Measurements from ENCODE around the gene SIRT7. TPM values are rescaled to one million over a fixed set of nuclear protein-coding genes. Genes with fewer than 3 reads are reported as not detected.
A peak's percentile ranks its signal among the peaks of the same experiment; 100 is the strongest.

Gene SIRT7
- total RNA-seq, 4 donors from 2014 or later = 52.6 to 81.0 (median 60.7) TPM

DNA sequence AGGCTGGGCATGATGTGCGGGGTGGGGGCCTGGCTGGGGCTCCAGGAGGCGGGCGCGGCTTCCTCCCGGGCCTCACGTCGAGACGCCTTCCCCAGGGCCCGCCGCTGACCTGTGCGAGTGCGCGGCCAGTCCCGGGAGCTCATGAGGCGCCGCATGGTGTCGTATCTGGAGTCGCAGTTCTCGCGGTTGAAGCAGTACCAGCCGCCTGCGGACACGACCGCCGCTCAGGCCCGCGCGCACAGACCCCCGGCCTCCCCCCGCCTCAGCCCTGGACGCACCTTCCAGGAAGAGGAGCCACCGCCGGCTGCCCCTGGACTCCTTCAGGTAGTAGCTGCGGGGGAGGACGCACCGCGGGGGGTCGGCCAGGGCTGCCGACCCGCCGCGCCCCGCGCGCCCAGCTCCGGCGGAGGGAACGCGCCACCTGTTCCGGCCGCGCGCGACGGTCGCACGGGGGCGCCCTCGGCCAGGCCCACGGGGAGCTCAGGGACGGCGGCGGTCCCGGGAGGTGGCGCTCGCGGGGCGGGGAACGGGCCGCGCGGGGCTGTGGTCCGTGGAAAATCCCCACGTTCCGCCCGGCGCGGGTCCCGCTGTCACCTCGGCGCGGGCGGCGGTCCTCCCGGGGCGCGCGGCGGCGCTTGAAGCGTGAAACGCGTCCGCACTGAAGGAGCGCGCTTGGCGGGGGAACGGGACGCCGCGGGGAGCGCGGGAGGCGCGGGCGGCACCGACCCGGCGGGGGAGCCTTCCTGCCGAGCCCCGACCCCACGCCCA, 41.6 kb upstream of the SIRT7 start:
- Histone ChIP-seq H3K36me3 (no peaks in the 10 kb centered on the region), H3K4me1 (peaks cover 12 to 44% (median 32%) of the 10 kb centered on the region in 3 donors), H3K27me3 (peaks cover 17 to 95% (median 24%) of the 10 kb centered on the region in 4 donors), H3K9me3 (no peaks in the 10 kb centered on the region), H3K4me3 (peak overlapping the region; percentile 29 to 72 (median 42)), H3K27ac (no peak overlapping the region)
- intact Hi-C loops (cut with DNase I) = loop anchor here (2.0 to 10.0 kb wide), 2 partner anchors 63 to 195 kb away; partner anchors contain the start of genes CENPX and LRRC45
- no peak for DNase-seq
- no CpG with 5 or more reads among the region's 112 CpGs for whole genome bisulfite sequencing, 2 donors
- TF ChIP-seq, protein P1, sequence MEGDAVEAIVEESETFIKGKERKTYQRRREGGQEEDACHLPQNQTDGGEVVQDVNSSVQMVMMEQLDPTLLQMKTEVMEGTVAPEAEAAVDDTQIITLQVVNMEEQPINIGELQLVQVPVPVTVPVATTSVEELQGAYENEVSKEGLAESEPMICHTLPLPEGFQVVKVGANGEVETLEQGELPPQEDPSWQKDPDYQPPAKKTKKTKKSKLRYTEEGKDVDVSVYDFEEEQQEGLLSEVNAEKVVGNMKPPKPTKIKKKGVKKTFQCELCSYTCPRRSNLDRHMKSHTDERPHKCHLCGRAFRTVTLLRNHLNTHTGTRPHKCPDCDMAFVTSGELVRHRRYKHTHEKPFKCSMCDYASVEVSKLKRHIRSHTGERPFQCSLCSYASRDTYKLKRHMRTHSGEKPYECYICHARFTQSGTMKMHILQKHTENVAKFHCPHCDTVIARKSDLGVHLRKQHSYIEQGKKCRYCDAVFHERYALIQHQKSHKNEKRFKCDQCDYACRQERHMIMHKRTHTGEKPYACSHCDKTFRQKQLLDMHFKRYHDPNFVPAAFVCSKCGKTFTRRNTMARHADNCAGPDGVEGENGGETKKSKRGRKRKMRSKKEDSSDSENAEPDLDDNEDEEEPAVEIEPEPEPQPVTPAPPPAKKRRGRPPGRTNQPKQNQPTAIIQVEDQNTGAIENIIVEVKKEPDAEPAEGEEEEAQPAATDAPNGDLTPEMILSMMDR (IDR thresholded peaks at IDR 0.05) = peak; percentile 30 to 99 (median 96)
- no peak for TF ChIP-seq POLR2A (IDR thresholded peaks at IDR 0.05)

DNA sequence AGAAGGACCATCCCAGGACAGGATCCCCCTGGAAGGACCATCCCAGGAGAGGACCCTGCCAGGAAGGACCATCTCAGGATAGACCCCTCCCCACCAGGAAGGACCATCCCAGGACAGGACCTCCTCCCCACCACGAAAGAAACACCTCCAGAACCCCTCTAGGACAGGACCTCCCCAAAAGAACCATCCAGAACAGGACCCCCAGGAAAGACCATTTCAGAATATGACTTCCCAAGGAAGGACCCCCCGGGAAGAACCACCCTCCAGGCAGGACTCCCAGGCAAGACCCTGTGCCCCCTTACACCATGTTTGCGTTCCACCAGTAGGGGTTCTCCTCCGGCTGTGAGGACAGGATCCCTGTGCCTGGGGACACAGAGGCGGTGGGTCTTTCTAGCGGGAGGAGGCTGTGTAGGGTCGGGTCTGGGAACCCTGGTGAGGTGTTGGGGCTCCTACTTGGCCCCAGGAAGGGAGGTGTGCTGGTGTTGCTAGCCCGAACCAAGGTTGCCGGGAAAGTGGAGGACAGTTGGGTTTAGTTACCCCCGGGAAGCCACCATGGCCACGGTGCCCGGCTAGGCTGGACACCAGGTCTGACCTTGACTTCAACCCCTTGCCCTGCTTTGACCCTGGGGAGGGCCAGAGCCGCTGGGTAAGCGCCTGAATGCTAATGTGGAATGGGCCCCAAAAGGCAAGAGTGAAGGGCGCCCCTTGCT, 40.8 kb upstream of the SIRT7 start:
- H3K36me3 ChIP-seq = no peaks in the 10 kb centered on the region
- intact Hi-C loops (cut with DNase I) = loop anchor here (2.0 to 10.0 kb wide), 2 partner anchors 64 to 196 kb away; partner anchors contain the start of genes CENPX and LRRC45
- WGBS, 2 donors = 56 to 68% methylated on average over 3 to 5 of the region's 15 CpGs
- H3K27ac ChIP-seq = no peak overlapping the region
- H3K27me3 ChIP-seq = peaks cover 17 to 95% (median 24%) of the 10 kb centered on the region in 4 donors
- TF ChIP-seq, protein P1 (IDR thresholded peaks at IDR 0.05) = no peak
- TF ChIP-seq POLR2A (IDR thresholded peaks at IDR 0.05) = no peak
- H3K4me3 ChIP-seq = peak overlapping the region in 2 of 4 donors; percentile 45 to 72
- peaks cover 12 to 44% (median 32%) of the 10 kb centered on the region in 3 donors for H3K4me1 ChIP-seq
- DNase-seq = no peak
- H3K9me3 ChIP-seq = no peaks in the 10 kb centered on the region

DNA sequence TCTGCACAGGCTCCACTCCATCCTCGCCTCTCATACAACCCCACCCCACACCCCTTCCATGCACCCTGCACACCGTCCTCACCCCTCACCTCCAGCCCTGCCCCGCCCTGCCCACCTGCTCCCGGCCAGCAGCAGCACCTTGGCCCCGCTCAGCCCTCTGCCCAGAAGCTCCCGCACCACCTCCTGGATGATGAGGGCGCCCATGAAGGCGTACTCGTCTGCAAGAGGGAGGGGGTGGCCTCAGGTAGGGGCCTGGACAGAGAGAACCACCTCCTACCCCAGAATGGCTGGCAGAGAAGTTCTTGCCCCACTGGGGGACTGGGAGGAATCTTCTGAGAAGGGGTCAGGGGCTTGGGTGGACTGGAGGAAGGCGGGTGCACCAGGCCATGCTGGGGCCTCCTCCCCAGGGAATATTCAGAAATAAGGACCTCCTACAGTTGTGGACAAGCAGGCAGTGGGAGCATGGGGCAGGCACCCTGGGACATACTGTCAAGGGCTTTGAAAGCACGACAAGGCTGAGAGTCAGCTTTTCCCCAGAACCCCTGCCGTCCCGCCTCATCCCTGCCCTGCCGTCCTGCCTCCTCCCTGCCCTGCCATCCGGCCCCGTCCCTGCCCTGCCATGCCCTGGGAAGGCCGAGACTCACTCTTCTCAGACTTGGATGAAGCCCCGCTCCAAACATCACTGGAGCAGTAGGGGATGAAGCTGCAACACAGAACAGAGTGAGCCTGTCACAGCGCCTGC, 39.9 kb upstream of the SIRT7 start:
- TF ChIP-seq, protein P1 (IDR thresholded peaks at IDR 0.05) = no peak
- no peak for TF ChIP-seq POLR2A (IDR thresholded peaks at IDR 0.05)
- intact Hi-C loops (cut with DNase I) = loop anchor here (2.0 to 10.0 kb wide), 2 partner anchors 65 to 197 kb away; partner anchors contain the start of genes CENPX and LRRC45
- Histone ChIP-seq H3K4me3 (no peak overlapping the region), H3K27me3 (peaks cover 17 to 92% (median 24%) of the 10 kb centered on the region in 4 donors), H3K9me3 (no peaks in the 10 kb centered on the region), H3K27ac (no peak overlapping the region), H3K36me3 (no peaks in the 10 kb centered on the region), H3K4me1 (peaks cover 12 to 44% (median 32%) of the 10 kb centered on the region in 3 donors)
- no peak for DNase-seq
- WGBS, 2 donors = 71 to 87% methylated on average over 3 to 9 of the region's 19 CpGs

DNA sequence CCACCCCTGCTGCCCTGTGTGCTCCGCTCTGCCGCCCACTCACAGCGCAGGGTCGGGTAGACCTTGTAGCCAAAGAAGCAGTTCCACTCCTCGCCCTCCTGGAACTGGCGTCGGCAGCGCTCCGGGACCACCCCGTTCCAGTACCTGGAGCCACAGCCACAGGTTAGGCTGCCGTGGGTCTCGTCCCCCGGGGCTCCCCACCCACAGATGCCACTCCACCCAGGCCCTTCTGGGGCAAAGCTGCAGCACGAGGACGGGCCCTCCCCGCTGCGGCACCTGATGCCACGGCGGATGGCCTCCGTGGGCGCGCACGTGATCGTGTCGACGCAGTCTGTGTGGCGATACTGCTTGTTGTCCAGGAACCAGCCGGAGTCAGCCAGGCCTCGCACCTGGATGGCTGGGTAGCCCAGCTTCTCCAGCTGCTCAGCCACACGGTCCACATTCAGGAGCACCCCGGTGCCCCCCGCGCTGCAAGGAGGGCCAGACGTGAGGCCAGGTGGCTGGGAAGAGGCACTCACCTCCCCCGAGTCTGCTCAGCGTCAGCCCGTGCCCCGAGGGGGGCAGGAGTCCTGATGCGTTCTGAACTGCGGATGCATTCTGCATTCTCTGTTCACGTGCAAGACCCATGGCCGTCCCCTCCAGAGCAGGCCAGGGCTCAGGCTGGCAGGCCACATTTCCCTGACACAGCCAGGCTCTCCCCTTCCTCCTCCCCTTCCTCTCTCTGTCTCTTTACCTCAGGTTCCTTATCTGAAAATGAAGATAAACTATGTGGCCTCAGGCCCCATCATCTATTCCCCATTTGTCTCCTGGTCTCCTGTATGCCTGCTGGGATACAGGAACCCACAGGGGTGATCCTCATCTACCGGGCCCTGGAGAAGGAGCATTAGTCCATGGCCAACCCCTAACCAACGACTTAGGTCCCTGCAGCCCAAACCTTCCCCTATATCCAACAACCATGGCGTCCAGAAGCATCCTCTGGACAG, 38.9 kb upstream of the SIRT7 start:
- DNase-seq = no peak
- H3K27ac ChIP-seq = no peak overlapping the region
- no peak overlapping the region for H3K4me3 ChIP-seq
- TF ChIP-seq POLR2A (IDR thresholded peaks at IDR 0.05) = no peak
- TF ChIP-seq, protein P1 (IDR thresholded peaks at IDR 0.05) = no peak
- no peaks in the 10 kb centered on the region for H3K9me3 ChIP-seq
- peaks cover 12 to 38% (median 29%) of the 10 kb centered on the region in 3 donors for H3K4me1 ChIP-seq
- H3K27me3 ChIP-seq = peaks cover 13 to 88% (median 17%) of the 10 kb centered on the region in 4 donors
- H3K36me3 ChIP-seq = no peaks in the 10 kb centered on the region
- 61 to 72% methylated on average over 5 to 12 of the region's 45 CpGs for WGBS, 2 donors
- intact Hi-C loops (cut with DNase I) = loop anchor here (10.0 kb wide), 1 partner anchor 198 kb away; no protein-coding TSS in a partner anchor
